GM18858 (cell line): ENCODE data around the gene MAP3K6.

Experiments used
- ATAC-seq: cut with Tn5 transposase; IDR thresholded peaks from one replicate; pipeline ENCODE4 v1.9.1; 2021; ENCODE audit not compliant: unreplicated experiment

MAP3K6 gene

DNA sequence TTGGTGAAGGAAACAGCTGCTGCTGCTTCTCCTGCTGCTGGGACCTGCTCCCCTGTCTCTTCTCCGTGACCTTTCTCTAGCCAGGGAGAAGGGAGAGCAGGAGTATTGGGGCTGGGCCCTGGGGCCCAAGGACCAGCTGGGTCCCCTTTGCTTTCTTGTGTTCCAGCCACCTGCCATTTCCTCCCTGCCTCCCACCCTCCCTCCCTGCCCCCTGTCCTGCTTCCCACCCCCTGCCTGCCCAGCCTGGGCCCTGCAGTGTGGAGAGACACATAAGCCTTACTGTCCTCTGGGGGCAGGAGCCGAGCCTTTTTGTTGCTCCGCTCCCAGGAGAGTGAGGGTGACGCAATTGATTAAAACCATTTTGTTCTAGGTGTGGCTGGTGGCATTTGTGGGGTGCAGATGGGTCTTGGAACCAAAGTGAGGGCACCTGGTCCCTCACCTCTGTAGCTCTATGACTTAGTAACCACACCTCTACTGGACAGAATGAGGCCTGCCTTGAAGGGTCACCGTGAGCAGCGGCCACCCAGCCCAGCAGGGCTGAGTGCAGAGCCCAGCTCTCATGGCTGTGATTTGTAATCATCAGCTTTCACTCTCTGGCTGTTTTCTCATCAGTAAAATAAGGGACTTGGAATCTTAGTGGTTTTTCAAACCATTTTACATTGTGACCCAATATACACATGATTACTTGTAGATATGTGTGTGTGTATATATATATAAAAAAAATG is 58.7 kb downstream of the MAP3K6 start:
- ATAC-seq, result no peak

DNA sequence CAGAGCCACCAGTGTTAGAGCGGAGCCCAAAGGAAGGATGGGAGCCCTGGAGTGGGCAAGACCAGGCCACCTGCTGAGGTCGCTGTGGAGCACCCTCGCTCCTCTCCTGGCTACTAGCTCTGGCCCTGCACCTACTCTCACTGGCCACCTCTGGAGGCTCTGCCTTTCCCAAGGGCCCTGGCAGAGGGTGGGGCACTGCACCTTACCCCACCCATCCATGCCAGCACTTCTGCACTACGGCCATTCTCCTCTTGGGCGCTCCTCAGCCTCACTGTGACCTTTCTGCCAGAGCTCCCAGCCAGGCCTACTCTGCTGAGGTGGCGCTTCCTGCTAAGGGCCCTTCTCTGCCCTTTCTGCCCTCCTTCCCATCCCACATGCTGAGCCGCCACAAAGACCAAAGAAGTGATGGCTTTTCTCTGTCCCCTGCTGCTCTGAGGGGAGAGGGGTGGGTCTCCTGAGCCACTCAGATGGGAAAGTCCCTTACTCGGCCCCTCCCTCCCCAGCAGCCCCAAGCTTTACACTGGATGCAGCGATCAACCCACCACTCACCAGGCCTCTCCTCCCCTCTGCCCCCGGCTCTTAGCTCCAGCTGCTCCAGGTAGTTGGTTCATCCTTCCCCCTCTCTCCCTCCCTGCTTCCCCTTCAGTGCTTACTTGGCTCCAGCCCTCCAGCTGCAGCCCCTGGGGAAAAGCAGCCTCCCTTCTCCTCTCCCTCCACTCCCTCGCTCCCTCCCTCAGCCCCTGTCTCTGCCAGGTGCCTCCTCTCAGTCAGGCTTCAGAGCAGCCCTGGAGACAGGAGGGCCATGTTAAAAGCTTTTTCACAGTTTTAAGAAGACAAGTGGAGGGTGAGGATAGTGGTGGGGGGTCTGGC is 59.6 kb downstream of the MAP3K6 start:
- ATAC-seq, result no peak

DNA sequence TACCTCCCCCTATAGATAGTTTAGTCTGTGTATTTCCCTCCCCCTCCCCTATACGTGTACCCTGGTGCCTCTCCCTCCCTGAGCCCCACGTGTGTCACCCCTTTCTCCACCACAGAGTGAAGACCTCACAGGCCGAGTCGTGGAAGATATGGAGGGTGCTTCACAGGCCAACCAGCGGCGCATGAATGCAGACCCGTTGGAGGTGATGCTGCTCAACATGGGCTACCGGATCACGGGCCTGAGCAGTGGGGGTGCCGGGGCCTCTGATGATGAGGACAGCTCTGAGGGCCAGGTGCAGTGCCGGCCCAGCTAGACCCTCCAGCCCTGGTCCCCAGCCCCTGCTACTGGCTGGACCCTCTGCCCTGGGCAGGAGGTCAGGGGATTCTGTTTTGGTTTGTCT is 60.7 kb downstream of the MAP3K6 start:
- ATAC-seq, result no peak
